Body of pancreas (tissue), 4 donors: ENCODE data around the gene MAPK1. TPM values are rescaled to one million over a fixed set of nuclear protein-coding genes. Genes with fewer than 3 reads are reported as not detected.
"Not testable (repeated sequence)": the region's sequence is repeated elsewhere in the genome, so short reads cannot be mapped to it uniquely, and the experiment has no call there.

ENCODE experiments used
- ATAC-seq: fragments of 150-250 bp; one replicate; pipeline ENCODE4 v1.9.1; 2016
- DNase-seq, 4 donors: peaks; one replicate each; pipeline ENCODE4 v3.0.0-alpha.2; 2019
- H3K27ac ChIP-seq, 4 donors: fragments of 200-600 bp; sonication (generic); 1 replicate in 3 of 4; 2 replicates in 1 of 4; pipeline versions ENCODE4 v1.5.1 to v1.6.1; 2016 to 2019; ENCODE audit warnings: mild to moderate bottlenecking in 1 of 4, mixed read lengths in 1 of 4, moderate library complexity in 1 of 4
- H3K27me3 ChIP-seq, 2 donors: fragments of 200-600 bp; sonication (generic); one replicate each; pipeline ENCODE4 v1.6.0; 2016; ENCODE audit warnings: mild to moderate bottlenecking in 1 of 2
- H3K36me3 ChIP-seq, 2 donors: fragments of 200-600 bp; sonication (generic); replicated peaks in 1 of 2; 2 replicates each; pipeline ENCODE4 v1.5.1; 2016; ENCODE audit warnings: low read depth in 2 of 2; ENCODE audit not compliant: insufficient read depth in 1 of 2
- H3K4me1 ChIP-seq: fragments of 200-600 bp; sonication (generic); one replicate; pipeline ENCODE4 v1.6.0; 2016
- H3K4me3 ChIP-seq, 2 donors: fragments of 200-600 bp; sonication (generic); 1 replicate in 1 of 2; 2 replicates in 1 of 2; pipeline ENCODE4 v1.5.1; 2016 to 2019
- H3K9me3 ChIP-seq, 3 donors: fragments of 200-600 bp; sonication (generic); 1 replicate in 2 of 3; 2 replicates in 1 of 3; pipeline ENCODE4 v1.5.1; 2016
- CTCF ChIP-seq, 7 experiments: fragments of 450-650 bp in 4 of 7; fragments of 200-600 bp in 3 of 7; sonication (generic) in 3 of 7; IDR thresholded peaks; one replicate each; pipeline ENCODE4 v1.5.1; 2016 to 2019; ENCODE audit warnings: antibody characterized with exemption in 7 of 7
- POLR2A ChIP-seq, 3 donors: fragments of 450-650 bp; IDR thresholded peaks; one replicate each; pipeline ENCODE4 v1.6.1; 2016; ENCODE audit warnings: antibody characterized with exemption in 3 of 3, mild to moderate bottlenecking in 2 of 3
- WGBS, 2 donors: methylation state at CpG; one replicate each; pipeline ENCODE4 v1.1.5; 2017; 5-methylcytosine and 5-hydroxymethylcytosine counted together
- intact Hi-C: fragments of 100-400 bp; cut with DNase I; formaldehyde crosslinking; loops from one replicate; pipeline ENCODE4 v1.15.1; 2023
- total RNA-seq, 2 donors: library from RNA; depleted of rRNA; stranded (reverse); fragments of >200 nt; gene quantifications; one replicate each; pipeline ENCODE4 v1.1.0, GENCODE V29; 2016

MAPK1 gene
- total RNA-seq, 2 donors from 2014 or later, result 25.4 to 44.1 TPM

GRCh38 chr22:21827628-21828267, 39.7 kb downstream of the MAPK1 start:
- H3K9me3 ChIP-seq, result no peaks in the 10 kb centered on the region
- no peaks in the 10 kb centered on the region for H3K36me3 ChIP-seq
- intact Hi-C loops, result no loop called here
- DNase-seq (no peak), ATAC-seq (no peak)
- 83 to 84% methylated on average over 3 of the region's 3 CpGs for WGBS, 2 donors
- H3K27me3 ChIP-seq, result no peaks in the 10 kb centered on the region
- peaks cover 28% of the 10 kb centered on the region for H3K4me1 ChIP-seq
- no peak for TF ChIP-seq POLR2A (IDR thresholded peaks at IDR 0.05)
- no peak for TF ChIP-seq CTCF (IDR thresholded peaks at IDR 0.05)
- H3K27ac ChIP-seq, result no peak overlapping the region
- no peak overlapping the region for H3K4me3 ChIP-seq

GRCh38 chr22:21826204-21826603, 41.2 kb downstream of the MAPK1 start:
- Histone ChIP-seq H3K27ac (no peak overlapping the region), H3K9me3 (no peaks in the 10 kb centered on the region), H3K4me1 (peaks cover 22% of the 10 kb centered on the region), H3K27me3 (no peaks in the 10 kb centered on the region), H3K4me3 (no peak overlapping the region), H3K36me3 (no peaks in the 10 kb centered on the region)
- DNase-seq, result no peak
- WGBS, 2 donors, result 97 to 98% methylated on average over 7 of the region's 7 CpGs
- intact Hi-C loops, result no loop called here
- TF ChIP-seq POLR2A (IDR thresholded peaks at IDR 0.05) (no peak), CTCF (IDR thresholded peaks at IDR 0.05) (no peak)
- no peak for ATAC-seq

- not testable (repeated sequence) for H3K27ac ChIP-seq, ATAC-seq
- WGBS, 2 donors, result 94 to 97% methylated on average over 7 of the region's 7 CpGs
These were observed 42.5 kb downstream of the MAPK1 start for GRCh38 chr22:21824962-21825361.

GRCh38 chr22:21824445-21824912, 43.0 kb downstream of the MAPK1 start:
- Histone ChIP-seq H3K36me3 (no peaks in the 10 kb centered on the region), H3K27me3 (no peaks in the 10 kb centered on the region), H3K4me1 (peaks cover 23% of the 10 kb centered on the region), H3K9me3 (no peaks in the 10 kb centered on the region), H3K4me3 (no peak overlapping the region), H3K27ac (no peak overlapping the region)
- ATAC-seq (no peak), DNase-seq (no peak)
- 75 to 100% methylated on average over 1 of the region's 1 CpG for WGBS, 2 donors
- TF ChIP-seq POLR2A (IDR thresholded peaks at IDR 0.05) (no peak), CTCF (IDR thresholded peaks at IDR 0.05) (no peak)
- intact Hi-C loops, result no loop called here

More at GRCh38 chr22:21824962-21825361, 42.5 kb downstream of the MAPK1 start:
- H3K9me3 ChIP-seq, H3K36me3 ChIP-seq, H3K27me3 ChIP-seq, H3K4me3 ChIP-seq, intact Hi-C loops, DNase-seq: not testable (repeated sequence)
- H3K4me1 ChIP-seq, result peaks cover 22% of the 10 kb centered on the region

- WGBS, 2 donors, result 66 to 72% methylated on average over 5 of the region's 5 CpGs
- no peak overlapping the region for H3K27ac ChIP-seq
- H3K27me3 ChIP-seq, result no peaks in the 10 kb centered on the region
- no peak overlapping the region for H3K4me3 ChIP-seq
- TF ChIP-seq CTCF (IDR thresholded peaks at IDR 0.05) (no peak), POLR2A (IDR thresholded peaks at IDR 0.05) (no peak)
- intact Hi-C loops, result no loop called here
- H3K4me1 ChIP-seq, result peaks cover 28% of the 10 kb centered on the region
- no peaks in the 10 kb centered on the region for H3K9me3 ChIP-seq
- DNase-seq, result no peak
- no peaks in the 10 kb centered on the region for H3K36me3 ChIP-seq
- ATAC-seq, result no peak
These were observed 43.6 kb downstream of the MAPK1 start for GRCh38 chr22:21823740-21824444.
